GM18505 (cell line): ENCODE results near the gene ATP8B3.
"Not testable (repeated sequence)": the region's sequence is repeated elsewhere in the genome, so short reads cannot be mapped to it uniquely, and the experiment has no call there.

Experiments
- ATAC-seq: cut with Tn5 transposase; IDR thresholded peaks from one replicate; pipeline ENCODE4 v1.9.1; 2021; ENCODE audit not compliant: unreplicated experiment
- POLR2A ChIP-seq: IDR thresholded peaks from 4 replicates; pipeline ENCODE4 v1.6.1; 2011; ENCODE audit warnings: borderline replicate concordance; ENCODE audit not compliant: insufficient read depth, insufficient read length; ENCODE audit errors: extremely low read depth

Gene ATP8B3

GRCh38 chr19:1765232-1765903 is 46.7 kb downstream of the ATP8B3 start:
- ATAC-seq, result no peak
- no peak for TF ChIP-seq POLR2A

GRCh38 chr19:1764729-1765128 is 47.3 kb downstream of the ATP8B3 start:
- TF ChIP-seq POLR2A, result no peak
- ATAC-seq, result no peak

- ATAC-seq, result no peak
- no peak for TF ChIP-seq POLR2A
These were observed 48.1 kb downstream of the ATP8B3 start for GRCh38 chr19:1763648-1764639.

- no peak for ATAC-seq
- TF ChIP-seq POLR2A, result no peak
These were observed 49.6 kb downstream of the ATP8B3 start for GRCh38 chr19:1762243-1763117.

DNA sequence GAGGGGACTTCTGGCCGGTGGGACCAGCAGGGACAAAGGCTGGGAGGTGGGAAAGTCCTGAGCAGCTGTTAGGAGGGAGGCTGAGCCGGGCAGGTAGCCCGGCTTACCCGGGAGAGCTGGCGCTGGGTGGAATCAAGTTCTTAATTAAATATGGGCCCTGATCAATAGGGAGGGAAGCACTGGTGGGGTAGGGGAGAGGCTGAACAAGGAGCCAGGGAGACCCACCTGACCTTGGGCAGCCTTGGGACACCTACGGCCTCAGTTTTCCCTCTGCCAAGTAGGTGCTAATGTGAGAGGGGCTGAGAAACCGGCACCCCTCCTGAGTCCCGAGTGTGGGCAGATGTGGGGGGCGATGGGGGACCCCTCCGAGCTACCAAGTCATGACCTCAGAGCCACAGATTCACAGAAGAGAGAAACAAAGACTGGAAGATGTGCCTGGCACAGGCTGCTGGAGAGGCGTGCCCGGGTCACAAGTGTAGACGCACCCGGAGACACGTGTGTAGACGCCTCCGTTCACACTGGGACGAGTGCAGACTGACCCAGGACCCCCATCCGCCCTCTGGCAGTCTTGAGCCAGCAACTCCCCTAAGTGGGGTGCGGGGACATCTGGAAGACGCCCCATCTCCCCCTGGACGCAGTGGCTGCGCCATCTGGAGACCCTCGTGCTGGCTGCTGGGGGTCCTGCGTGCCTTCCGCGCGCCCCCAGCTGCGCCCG is 50.4 kb downstream of the ATP8B3 start:
- no peak for ATAC-seq
- no peak for TF ChIP-seq POLR2A

- not testable (repeated sequence) for ATAC-seq
These were observed 51.1 kb downstream of the ATP8B3 start for GRCh38 chr19:1760786-1761527.

DNA sequence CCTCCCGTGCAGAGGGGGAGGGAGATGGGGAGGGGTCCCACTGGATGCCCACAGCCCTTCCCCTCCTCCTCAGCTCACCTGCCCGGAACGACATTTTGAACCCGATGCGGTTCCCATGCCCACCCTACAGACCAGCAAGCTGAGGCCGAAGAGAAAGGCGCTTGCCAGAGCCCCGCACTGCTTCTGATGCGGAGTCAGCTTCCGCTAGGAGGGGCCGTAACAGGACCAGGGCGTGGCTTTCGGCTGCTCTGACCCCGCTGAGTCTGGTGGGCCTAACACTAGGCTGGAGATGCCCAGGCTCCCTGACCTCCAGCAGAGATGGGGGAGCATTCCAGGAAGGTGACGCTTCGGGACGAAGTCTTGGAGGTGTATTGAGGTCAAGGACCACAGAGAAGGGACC is 52.1 kb downstream of the ATP8B3 start:
- TF ChIP-seq POLR2A, result no peak
- no peak for ATAC-seq

DNA sequence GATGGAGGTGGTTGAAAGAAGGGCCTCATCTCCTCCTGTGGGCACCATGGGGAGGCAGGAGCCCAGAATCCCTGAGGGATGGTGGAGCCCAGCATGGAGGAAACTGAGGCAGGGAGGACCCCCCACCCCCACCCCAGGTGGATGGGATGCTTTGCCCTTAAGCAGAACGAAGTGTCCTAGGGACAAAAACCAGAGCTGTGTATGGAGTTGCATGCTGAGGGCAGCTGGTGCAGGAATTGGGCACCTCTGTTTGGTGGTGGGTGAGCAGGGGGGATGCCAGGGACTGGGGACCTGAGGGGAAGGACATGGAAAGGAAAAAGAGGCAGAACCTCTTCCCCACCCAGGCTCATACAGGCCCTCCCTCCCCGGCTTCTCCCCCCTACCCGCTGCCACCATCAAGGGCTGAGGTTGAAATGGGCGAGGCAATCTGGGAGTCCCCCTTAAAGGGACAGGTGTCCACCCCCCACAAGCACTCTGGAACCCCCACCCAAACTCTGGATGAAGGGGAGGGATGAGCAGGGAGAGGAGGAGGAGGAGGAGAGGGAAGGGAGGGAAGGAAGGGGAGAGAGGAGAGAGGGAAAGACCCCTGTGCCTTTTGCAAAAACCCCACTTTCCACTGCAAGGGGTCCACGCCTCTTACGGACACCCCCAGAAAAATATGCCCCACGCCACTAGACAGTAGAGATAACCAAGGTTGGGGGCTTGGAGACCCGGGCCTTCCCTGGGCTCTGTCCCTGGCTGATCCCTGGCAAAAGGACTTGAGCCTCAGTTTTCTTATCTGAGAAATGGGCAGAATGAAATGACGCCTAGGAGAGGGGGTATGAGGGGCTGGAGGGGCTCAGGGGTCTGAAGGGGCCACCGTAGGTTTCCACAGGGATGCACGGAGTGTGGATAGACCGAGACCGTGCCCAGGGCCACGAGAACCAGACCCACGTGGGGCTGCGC is 52.8 kb downstream of the ATP8B3 start:
- no peak for TF ChIP-seq POLR2A
- no peak for ATAC-seq

DNA sequence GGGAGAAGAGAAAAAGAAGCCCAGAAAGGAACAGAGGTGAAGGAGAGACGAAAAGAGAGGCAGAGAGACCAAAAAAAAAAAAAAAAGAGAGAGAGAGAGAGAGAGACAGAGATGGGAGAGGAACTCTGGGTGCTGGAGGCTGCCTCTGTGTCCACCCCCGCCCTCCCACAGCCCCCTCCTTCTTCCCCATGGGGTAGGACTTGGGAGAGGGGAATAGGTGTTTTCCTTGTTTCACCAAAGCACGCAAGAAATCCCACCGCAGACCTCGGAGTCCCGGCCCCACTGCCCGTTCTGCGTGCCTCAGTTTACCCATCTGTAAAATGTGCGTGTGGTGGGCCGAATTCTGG is 53.9 kb downstream of the ATP8B3 start:
- TF ChIP-seq POLR2A, result no peak
- no peak for ATAC-seq

- ATAC-seq, result no peak
- no peak for TF ChIP-seq POLR2A
These were observed 54.4 kb downstream of the ATP8B3 start for GRCh38 chr19:1757468-1758230.
